Activated naive CD4-positive, alpha-beta T cell treated with anti-CD3 and anti-CD28 coated beads, Interleukin-2, amount 50 U/mL, for 16 hours (primary cell): ENCODE data around the gene TPRG1L.

ENCODE experiments used
- DNase-seq: peaks from one replicate; pipeline ENCODE4 v3.0.0-alpha.2; 2020

Gene TPRG1L

GRCh38 chr1:3630161-3630611 lies 5.4 kb downstream of the TPRG1L start:
- no peak for DNase-seq

- no peak for DNase-seq
These were observed 6.1 kb downstream of the TPRG1L start for GRCh38 chr1:3630914-3631313.

- DNase-seq = no peak
These were observed 6.8 kb downstream of the TPRG1L start for GRCh38 chr1:3631320-3632260.

GRCh38 chr1:3632298-3632697 lies 7.5 kb downstream of the TPRG1L start:
- DNase-seq = no peak

GRCh38 chr1:3632716-3633343 lies 8.0 kb downstream of the TPRG1L start:
- no peak for DNase-seq

GRCh38 chr1:3633344-3634058 lies 8.7 kb downstream of the TPRG1L start:
- no peak for DNase-seq

- no peak for DNase-seq
These were observed 9.4 kb downstream of the TPRG1L start for GRCh38 chr1:3634059-3634800.

- no peak for DNase-seq
These were observed 11.3 kb downstream of the TPRG1L start for GRCh38 chr1:3636080-3636479.

GRCh38 chr1:3636531-3636930 lies 11.7 kb downstream of the TPRG1L start:
- no peak for DNase-seq

GRCh38 chr1:3638027-3638426 lies 13.2 kb downstream of the TPRG1L start:
- DNase-seq = no peak

- DNase-seq = no peak
These were observed 13.9 kb downstream of the TPRG1L start for GRCh38 chr1:3638676-3639075.

- DNase-seq = no peak
These were observed 14.6 kb downstream of the TPRG1L start for GRCh38 chr1:3639397-3639911.

- no peak for DNase-seq
These were observed 15.5 kb downstream of the TPRG1L start for GRCh38 chr1:3640121-3640837.

- DNase-seq = no peak
These were observed 16.4 kb downstream of the TPRG1L start for GRCh38 chr1:3641046-3641760.

- no peak for DNase-seq
These were observed 17.0 kb downstream of the TPRG1L start for GRCh38 chr1:3641816-3642215.

- DNase-seq = no peak
These were observed 18.3 kb downstream of the TPRG1L start for GRCh38 chr1:3642919-3643675.

GRCh38 chr1:3644273-3644672 lies 19.5 kb downstream of the TPRG1L start:
- no peak for DNase-seq

GRCh38 chr1:3645247-3645646 lies 20.4 kb downstream of the TPRG1L start:
- DNase-seq = no peak

- no peak for DNase-seq
These were observed 21.0 kb downstream of the TPRG1L start for GRCh38 chr1:3645666-3646355.

GRCh38 chr1:3646596-3646995 lies 21.8 kb downstream of the TPRG1L start:
- no peak for DNase-seq
